Glomerular visceral epithelial cell (primary cell): Measurements from ENCODE around the gene OXSM.
A peak's percentile ranks its signal among the peaks of the same experiment; 100 is the strongest.

Experiments
- DNase-seq: peaks from one replicate; pipeline ENCODE4 v3.0.0-alpha.2; 2016; ENCODE audit errors: extremely low spot score

Gene OXSM

GRCh38 chr3:25804676-25805075 is 14.8 kb downstream of the OXSM start:
- DNase-seq = no peak

- no peak for DNase-seq
Observed at GRCh38 chr3:25812644-25813043, 22.8 kb downstream of the OXSM start.

GRCh38 chr3:25817107-25817506 is 27.2 kb downstream of the OXSM start:
- DNase-seq = no peak

GRCh38 chr3:25817638-25818037 is 27.7 kb downstream of the OXSM start:
- no peak for DNase-seq

GRCh38 chr3:25818335-25818734 is 28.4 kb downstream of the OXSM start:
- DNase-seq = no peak

GRCh38 chr3:25820366-25820765 is 30.5 kb downstream of the OXSM start:
- peak; percentile 73 for DNase-seq

- no peak for DNase-seq
Observed at GRCh38 chr3:25820816-25821486, 31.1 kb downstream of the OXSM start.

- no peak for DNase-seq
Observed at GRCh38 chr3:25821746-25822573, 32.1 kb downstream of the OXSM start.

- no peak for DNase-seq
Observed at GRCh38 chr3:25823314-25823713, 33.4 kb downstream of the OXSM start.

GRCh38 chr3:25826510-25826909 is 36.6 kb downstream of the OXSM start:
- DNase-seq = no peak

- no peak for DNase-seq
Observed at GRCh38 chr3:25830373-25831280, 40.7 kb downstream of the OXSM start.

- DNase-seq = peak; percentile 33
Observed at GRCh38 chr3:25831578-25831977, 41.7 kb downstream of the OXSM start.

GRCh38 chr3:25834346-25834745 is 44.5 kb downstream of the OXSM start:
- no peak for DNase-seq

GRCh38 chr3:25836579-25836978 is 46.7 kb downstream of the OXSM start:
- no peak for DNase-seq

- no peak for DNase-seq
Observed at GRCh38 chr3:25837038-25837437, 47.1 kb downstream of the OXSM start.

- no peak for DNase-seq
Observed at GRCh38 chr3:25840099-25840498, 50.2 kb downstream of the OXSM start.

- no peak for DNase-seq
Observed at GRCh38 chr3:25843332-25843731, 53.4 kb downstream of the OXSM start.
